SU-DHL-6 (cell line): ENCODE measurements around the gene PPP2R2C.

Experiments
- CTCF ChIP-seq: fragments of 200-600 bp; sonication (generic); IDR thresholded peaks from one replicate; pipeline ENCODE4 v1.5.1; 2017; ENCODE audit warnings: antibody characterized with exemption, mild to moderate bottlenecking, low read length, moderate library complexity; ENCODE audit not compliant: insufficient read depth, poor library complexity, severe bottlenecking
- EZH2phosphoT487 ChIP-seq: fragments of 200-600 bp; sonication (generic), shearing (Covaris generic); conservative IDR thresholded peaks from 2 replicates; pipeline ENCODE4 v1.6.1; 2018; ENCODE audit warnings: mild to moderate bottlenecking, antibody characterized with exemption, low read length, moderate library complexity, mixed read lengths

GRCh38 chr4:6421397-6421796 is 51.0 kb downstream of the PPP2R2C start:
- TF ChIP-seq CTCF: no peak
- TF ChIP-seq EZH2phosphoT487: no peak
